Raji (cell line): ENCODE measurements around the gene RAB40C.

ENCODE experiments used
- POLR2A ChIP-seq: IDR thresholded peaks from 2 replicates; pipeline ENCODE4 v1.6.1; 2011; ENCODE audit warnings: low read depth, low read length, control low read depth; ENCODE audit not compliant: insufficient read depth

Gene RAB40C

GRCh38 chr16:673399-673991, 83.6 kb downstream of the RAB40C start:
- TF ChIP-seq POLR2A, result no peak

GRCh38 chr16:674214-674881, 84.5 kb downstream of the RAB40C start:
- TF ChIP-seq POLR2A, result no peak

GRCh38 chr16:674968-675883, 85.4 kb downstream of the RAB40C start, which contains the start of gene RHBDL1:
Gene RHBDL1 (plus strand): TSS chr16:675671. CDS start chr16:675791, 120 bp downstream.
- no peak for TF ChIP-seq POLR2A

GRCh38 chr16:675884-676564, 86.2 kb downstream of the RAB40C start:
- no peak for TF ChIP-seq POLR2A

- no peak for TF ChIP-seq POLR2A
These were observed 86.7 kb downstream of the RAB40C start for GRCh38 chr16:676565-676902.

GRCh38 chr16:676913-677312, 87.0 kb downstream of the RAB40C start:
- TF ChIP-seq POLR2A, result no peak

- no peak for TF ChIP-seq POLR2A
These were observed 87.7 kb downstream of the RAB40C start for GRCh38 chr16:677316-678190.

- TF ChIP-seq POLR2A, result no peak
These were observed 88.5 kb downstream of the RAB40C start for GRCh38 chr16:678209-678857.
